K562 (cell line): ENCODE measurements around the gene CBX1. TPM values are rescaled to one million over a fixed set of nuclear protein-coding genes. Genes with fewer than 3 reads are reported as not detected.
A peak's percentile ranks its signal among the peaks of the same experiment; 100 is the strongest.

Experiments
- CREM ChIP-seq: IDR thresholded peaks from 2 replicates; pipeline ENCODE4 v1.6.1; 2014; ENCODE audit warnings: antibody characterized with exemption, low read depth
- DACH1 ChIP-seq: fragments of 450-650 bp; IDR thresholded peaks from 2 replicates; pipeline ENCODE4 v1.6.1; 2018; ENCODE audit not compliant: partially characterized antibody
- ELK3 ChIP-seq: fragments of 450-650 bp; formaldehyde crosslinking; IDR thresholded peaks from 2 replicates; pipeline ENCODE4 v1.4.0; 2020; ENCODE audit warnings: mild to moderate bottlenecking
- IRF2 ChIP-seq: sonication (generic); formaldehyde crosslinking; IDR thresholded peaks from 2 replicates; pipeline ENCODE4 v1.8.1; 2022; ENCODE audit warnings: mild to moderate bottlenecking, missing genetic modification reagents
- MBD2 ChIP-seq: sonication (generic); IDR thresholded peaks from 2 replicates; pipeline ENCODE4 v1.6.1; 2016; ENCODE audit warnings: low read depth, borderline replicate concordance
- NCOA4 ChIP-seq: fragments of 450-650 bp; IDR thresholded peaks from 2 replicates; pipeline ENCODE4 v1.6.1; 2018; ENCODE audit warnings: mild to moderate bottlenecking; ENCODE audit not compliant: partially characterized antibody
- PHF8 ChIP-seq: fragments of 200-600 bp; sonication (generic); IDR thresholded peaks from 2 replicates; pipeline ENCODE4 v1.6.1; 2012; ENCODE audit warnings: mixed run types, mild to moderate bottlenecking, inconsistent platforms, low read length, moderate library complexity, borderline replicate concordance
- POLR2A ChIP-seq: fragments of 450-650 bp; conservative IDR thresholded peaks from 2 replicates; pipeline ENCODE4 v1.6.1; 2016
- RBBP5 ChIP-seq: fragments of 200-600 bp; sonication (generic); IDR thresholded peaks from 2 replicates; pipeline ENCODE4 v1.6.1; 2012; ENCODE audit warnings: borderline replicate concordance, mild to moderate bottlenecking, low read length, control low read depth, inconsistent platforms; ENCODE audit not compliant: insufficient read depth, poor library complexity, severe bottlenecking
- RBM22 ChIP-seq: fragments of 200-400 bp; formaldehyde crosslinking; IDR thresholded peaks from 2 replicates; pipeline ENCODE4 v1.6.1; 2018; ENCODE audit warnings: low read length, low read depth; ENCODE audit not compliant: poor library complexity, severe bottlenecking
- SETDB1 ChIP-seq: IDR thresholded peaks from one replicate; pipeline ENCODE4 v1.6.1; 2012; ENCODE audit warnings: low read length, control low read depth, inconsistent platforms
- TAL1 ChIP-seq: fragments of 450-650 bp; IDR thresholded peaks from 2 replicates; pipeline ENCODE4 v1.6.1; 2016; ENCODE audit warnings: mild to moderate bottlenecking
- TFAP4 ChIP-seq: sonication (generic); formaldehyde crosslinking; IDR thresholded peaks from 2 replicates; pipeline ENCODE4 v1.8.0; 2022; ENCODE audit warnings: missing genetic modification reagents, mild to moderate bottlenecking, moderate library complexity, borderline replicate concordance
- TRIM25 ChIP-seq: fragments of 450-650 bp; IDR thresholded peaks from 2 replicates; pipeline ENCODE4 v1.7.0; 2016; ENCODE audit warnings: borderline replicate concordance
- XRCC3 ChIP-seq: fragments of 450-650 bp; IDR thresholded peaks from 2 replicates; pipeline ENCODE4 v1.6.1; 2017; ENCODE audit warnings: mild to moderate bottlenecking, moderate library complexity
- ZBTB1 ChIP-seq: sonication (generic); formaldehyde crosslinking; IDR thresholded peaks from 2 replicates; pipeline ENCODE4 v1.8.1; 2023; ENCODE audit warnings: missing genetic modification reagents, low read depth, mild to moderate bottlenecking, borderline replicate concordance
- ZBTB43 ChIP-seq: sonication (generic); formaldehyde crosslinking; IDR thresholded peaks from 2 replicates; pipeline ENCODE4 v1.8.0; 2023; ENCODE audit warnings: mild to moderate bottlenecking, missing genetic modification reagents
- ZNF644 ChIP-seq: fragments of 200-800 bp; sonication (Bioruptor generic); IDR thresholded peaks from 2 replicates; pipeline ENCODE4 v1.6.1; 2016; ENCODE audit warnings: low read depth, missing genetic modification characterization, missing compliant biosample characterization
- polyA plus RNA-seq, 8 experiments: library from polyadenylated mRNA; depleted of rRNA in 4 of 8; stranded (reverse) in 5 of 8; unstranded in 3 of 8; fragments of >200 nt; fragmentation: Nextera tagmentation in 2 of 8; fragmentation: Illumina TruSeq in 1 of 8; extraction: Ambion mirVana in 2 of 8; extraction: Trizol in 1 of 8; gene quantifications; 2 replicates each; pipeline versions ENCODE4 v1.2.1 to v1.2.3, GENCODE V29; 2011 to 2014; ENCODE audit warnings: inconsistent platforms in 1 of 8, missing spikeins in 1 of 8
- total RNA-seq, 7 experiments: library from RNA; depleted of rRNA in 6 of 7; stranded (reverse); fragments of >200 nt in 6 of 7; fragmentation: Illumina TruSeq in 2 of 7; extraction: Trizol in 2 of 7; gene quantifications; 2 replicates each; pipeline versions ENCODE4 v1.2.1 to v1.2.3, GENCODE V29; 2011 to 2021; ENCODE audit warnings: low replicate concordance in 1 of 7

CBX1 gene
- total and polyA plus RNA-seq, 9 of the 15 experiments (the other 6 are each of a cell fraction or from before 2014, with no cell fraction given) = 10.6 to 95.7 (median 52.7) TPM

DNA sequence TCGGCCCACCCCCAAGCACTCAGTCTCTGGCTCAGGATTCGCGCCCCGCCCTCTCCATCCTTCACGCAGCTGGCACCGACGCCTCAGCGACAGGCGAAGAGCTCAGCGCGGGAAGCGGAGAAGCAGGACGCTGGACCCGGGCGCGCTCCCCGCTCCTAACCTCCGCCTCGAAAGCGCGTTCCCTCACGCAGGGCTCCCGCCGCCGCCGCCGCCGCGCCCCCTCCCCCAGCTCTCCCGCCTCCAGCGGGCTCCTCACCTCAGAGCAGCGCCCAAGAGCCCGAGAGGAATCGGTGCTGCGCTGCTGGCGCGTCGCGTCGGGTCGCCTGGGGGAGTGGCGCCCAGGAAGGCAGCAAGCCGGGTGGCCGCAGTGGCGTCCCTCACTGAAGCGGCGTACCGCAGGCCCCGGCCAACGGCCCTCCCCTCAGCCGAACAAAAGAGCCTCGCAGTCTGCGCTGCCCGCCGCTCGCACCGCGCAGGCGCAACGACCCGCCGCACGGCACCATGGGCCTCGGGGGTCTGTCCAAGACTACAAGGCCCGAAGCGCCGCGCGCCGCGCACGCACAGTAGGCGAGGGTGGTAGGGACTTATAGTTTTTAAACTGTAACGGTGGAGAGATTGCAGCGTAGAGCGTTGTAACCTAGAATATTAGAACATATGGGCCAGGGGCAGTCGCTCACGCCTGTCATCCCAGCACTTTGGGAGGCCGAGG is at the start of gene CBX1 (continued):
- TF ChIP-seq RBM22 = no peak
- peak; percentile 77; the same call in 1 of the 2 replicates for TF ChIP-seq PHF8
- TF ChIP-seq ZBTB1 (CRISPR knock-in tag) = no peak; the same call in 1 of the 2 replicates
- peak; percentile 71 for TF ChIP-seq POLR2A
- TF ChIP-seq ELK3 (CRISPR knock-in tag) = no peak
- TF ChIP-seq NCOA4 = no peak
- no peak for TF ChIP-seq ZBTB43
- TF ChIP-seq IRF2 (CRISPR knock-in tag) = no peak
- TF ChIP-seq ZNF644 (tag) = 0 out of 2 replicates have a peak, but pooled peaks have one; percentile 30
- TF ChIP-seq CREM = peak; percentile 63
- no peak for TF ChIP-seq TAL1
- peak; percentile 84 for TF ChIP-seq TFAP4 (CRISPR knock-in tag)
- TF ChIP-seq MBD2 = peak; percentile 30; the same call in 1 of the 2 replicates
- no peak for TF ChIP-seq TRIM25
- TF ChIP-seq XRCC3 = no peak
- peak; percentile 48 for TF ChIP-seq RBBP5
- TF ChIP-seq DACH1 = no peak
- no peak for TF ChIP-seq SETDB1
